ENCODE data around the gene OR6K3. TPM values are rescaled to one million over a fixed set of nuclear protein-coding genes. Genes with fewer than 3 reads are reported as not detected.
"Not testable (repeated sequence)": the region's sequence is repeated elsewhere in the genome, so short reads cannot be mapped to it uniquely, and the experiment has no call there.

Gene OR6K3
- total RNA-seq, 1 donor from 2014 or later: not detected

GRCh38 chr1:158689110-158689509 is 31.4 kb downstream of the OR6K3 start:
- DNase-seq (ENCODE audit: low spot score): no peak
- intact Hi-C loops (cut with DNase I): no loop called here

DNA sequence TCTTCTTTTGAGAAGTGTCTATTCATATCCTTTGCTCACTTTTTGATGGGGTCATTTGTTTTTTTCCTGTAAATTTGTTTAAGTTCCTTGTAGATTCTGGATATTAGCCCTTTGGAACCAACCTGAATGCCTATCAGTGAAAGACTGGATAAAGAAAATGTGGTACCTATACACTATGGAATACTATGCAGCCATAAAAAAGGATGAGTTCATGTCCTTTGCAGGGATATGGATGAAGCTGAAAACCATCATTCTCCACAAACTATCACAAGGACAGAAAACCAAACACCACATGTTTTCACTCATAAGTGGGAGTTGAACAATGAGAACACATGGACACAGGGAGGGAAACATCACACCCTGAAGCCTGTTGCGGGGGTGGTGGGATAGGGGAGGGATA is 32.2 kb downstream of the OR6K3 start:
- DNase-seq (ENCODE audit: low spot score); intact Hi-C loops (cut with DNase I): not testable (repeated sequence)

GRCh38 chr1:158687037-158687436 is 33.5 kb downstream of the OR6K3 start:
- DNase-seq (ENCODE audit: low spot score): no peak
- intact Hi-C loops (cut with DNase I): no loop called here

DNA sequence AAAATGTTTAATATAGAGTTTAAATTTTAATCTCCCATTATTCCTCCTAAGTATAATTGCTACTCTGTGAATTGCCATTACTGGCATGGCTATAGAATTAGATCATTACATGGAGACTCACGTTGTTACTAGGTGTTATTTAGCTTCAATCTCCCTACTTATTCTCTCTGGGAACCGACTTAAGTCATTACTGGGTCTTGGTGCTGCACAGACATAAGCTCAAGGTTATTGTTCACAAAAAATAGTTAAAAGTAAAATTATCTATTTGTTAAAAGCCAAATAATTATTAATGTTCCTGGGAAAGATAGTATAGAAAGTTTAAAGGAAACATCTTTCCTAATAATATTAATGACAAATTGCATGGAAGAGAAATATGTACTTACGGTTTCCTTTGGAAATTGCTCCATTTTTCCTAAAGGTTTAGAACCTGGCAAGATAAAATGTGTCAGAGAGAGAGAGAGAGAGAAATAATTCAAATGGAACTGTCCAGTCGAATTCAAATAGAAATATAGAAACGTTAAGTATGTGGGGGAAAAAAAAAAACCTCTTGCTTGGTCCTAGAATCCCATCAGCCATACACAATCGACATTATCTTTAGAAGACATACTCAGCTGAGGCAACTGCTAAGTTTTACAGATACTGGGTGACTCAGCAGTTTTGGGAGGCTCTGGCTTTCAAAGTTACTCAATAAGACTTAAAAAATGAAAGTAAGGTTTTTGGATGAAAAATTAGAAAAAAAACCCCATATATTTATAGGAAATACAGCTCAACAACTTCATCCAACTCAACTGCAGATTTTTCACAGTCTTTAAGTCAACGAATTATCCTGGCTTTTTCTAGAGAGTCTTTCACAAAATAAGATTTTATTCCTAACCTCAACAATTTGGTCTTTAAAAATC is 34.2 kb downstream of the OR6K3 start, which contains the start of gene SPTA1:
TSS of gene SPTA1 (minus strand) at position 605 of the 899 bp plus-strand sequence. CDS start at position 407, 198 bp downstream.
- intact Hi-C loops (cut with DNase I): no loop called here
- no peak for DNase-seq (ENCODE audit: low spot score)

DNA sequence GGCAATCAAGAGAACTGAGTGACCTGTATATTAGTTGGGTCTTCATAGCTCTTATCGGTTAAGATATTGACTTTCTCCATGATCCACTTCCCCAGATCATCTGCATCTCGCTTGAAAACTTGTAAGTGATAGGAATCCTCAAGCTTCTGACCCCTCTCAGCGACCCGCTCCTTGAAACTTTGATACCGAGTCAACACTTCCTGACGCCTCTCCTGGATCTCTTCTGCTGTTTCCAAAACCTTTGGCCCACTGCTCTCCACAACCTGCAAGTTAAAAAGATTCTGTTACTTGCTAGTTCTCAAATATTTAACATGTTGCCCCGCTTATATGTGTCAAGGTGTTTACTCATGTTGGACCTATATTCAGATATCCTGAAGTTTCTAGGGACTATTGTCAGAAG is 35.4 kb downstream of the OR6K3 start:
- DNase-seq (ENCODE audit: low spot score): no peak
- intact Hi-C loops (cut with DNase I): no loop called here

GRCh38 chr1:158681606-158682005 is 38.9 kb downstream of the OR6K3 start:
- intact Hi-C loops (cut with DNase I): no loop called here
- no peak for DNase-seq (ENCODE audit: low spot score)

DNA sequence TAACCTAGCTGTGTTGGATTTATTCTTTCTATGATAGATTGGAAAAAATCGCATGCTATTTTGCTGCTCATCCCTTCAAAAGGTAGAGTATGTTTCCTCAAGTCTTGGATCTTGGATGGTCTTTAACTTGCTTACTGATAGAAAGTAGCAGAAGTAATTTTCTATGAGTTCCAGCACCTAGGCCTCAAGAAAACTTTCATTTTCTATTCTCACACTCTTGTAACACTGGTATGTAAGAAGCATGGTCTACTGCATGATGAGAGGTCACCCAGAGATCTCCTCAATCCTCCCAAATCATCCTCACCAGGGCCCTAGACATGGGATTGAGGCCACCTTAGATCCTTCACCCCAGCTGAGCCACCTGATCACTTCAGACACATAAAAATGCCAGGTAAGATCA is 41.2 kb downstream of the OR6K3 start:
- no peak for DNase-seq (ENCODE audit: low spot score)
- intact Hi-C loops (cut with DNase I): no loop called here

GRCh38 chr1:158675563-158676323 is 44.8 kb downstream of the OR6K3 start:
- intact Hi-C loops (cut with DNase I): no loop called here
- no peak for DNase-seq (ENCODE audit: low spot score)

- intact Hi-C loops (cut with DNase I): no loop called here
- no peak for DNase-seq (ENCODE audit: low spot score)
Measured at GRCh38 chr1:158674302-158674701, 46.2 kb downstream of the OR6K3 start.

Other genes starting within 250 kb of the OR6K3 start
- not detected for gene OR10R2, start 248.5 kb downstream of the OR6K3 start, total RNA-seq
- not detected for gene OR6Y1, start 166.3 kb downstream of the OR6K3 start, total RNA-seq
- gene OR6P1, start 150.1 kb downstream of the OR6K3 start, total RNA-seq: not detected
- gene OR10X1, start 140.8 kb downstream of the OR6K3 start, total RNA-seq: not detected
- not detected for gene OR10Z1, start 115.5 kb downstream of the OR6K3 start, total RNA-seq
- gene SPTA1, start 34.0 kb downstream of the OR6K3 start, total RNA-seq: 0.43 TPM
- not detected for gene OR6K2, start 20.1 kb downstream of the OR6K3 start, total RNA-seq
- not detected for gene OR6K6, start 34.0 kb upstream of the OR6K3 start, total RNA-seq
- not detected for gene OR6N1, start 51.5 kb upstream of the OR6K3 start, total RNA-seq
- not detected for gene OR6N2, start 60.5 kb upstream of the OR6K3 start, total RNA-seq
- gene MNDA, start 110.6 kb upstream of the OR6K3 start, total RNA-seq: 6.9 TPM
- gene PYHIN1, start 210.8 kb upstream of the OR6K3 start, total RNA-seq: 0.19 TPM